Stimulated activated CD8-positive, alpha-beta memory T cell treated with anti-CD3 and anti-CD28 coated beads, Interleukin-15, amount 100 ng/mL, for 4 hours (primary cell): ENCODE data around the gene ZIC5.

Experiments
- DNase-seq, 2 donors: peaks; one replicate each; pipeline ENCODE4 v3.0.0-alpha.2; 2020; ENCODE audit warnings: low read depth in 2 of 2

ZIC5 gene

GRCh38 chr13:99971576-99972189 lies at the start of gene ZIC5:
Gene ZIC5, minus strand, starts transcription at chr13:99971767. Its CDS starts 164 bp downstream, at chr13:99971603.
- no peak for DNase-seq

GRCh38 chr13:100019780-100020356 lies 48.3 kb upstream of the ZIC5 start:
- no peak for DNase-seq

- no peak for DNase-seq
These were observed 43.1 kb upstream of the ZIC5 start for GRCh38 chr13:100014621-100015020.

GRCh38 chr13:99998261-99998660 lies 26.7 kb upstream of the ZIC5 start:
- no peak for DNase-seq

- DNase-seq, result no peak
These were observed 26.2 kb upstream of the ZIC5 start for GRCh38 chr13:99997702-99998214.

GRCh38 chr13:99996381-99996973 lies 24.9 kb upstream of the ZIC5 start:
- no peak for DNase-seq

GRCh38 chr13:99995589-99996380 lies 24.2 kb upstream of the ZIC5 start:
- DNase-seq, result no peak

GRCh38 chr13:99995104-99995588 lies 23.6 kb upstream of the ZIC5 start:
- no peak for DNase-seq

- no peak for DNase-seq
These were observed 23.1 kb upstream of the ZIC5 start for GRCh38 chr13:99994638-99995020.

- DNase-seq, result no peak
These were observed 22.4 kb upstream of the ZIC5 start for GRCh38 chr13:99993660-99994637.

GRCh38 chr13:99992949-99993351 lies 21.4 kb upstream of the ZIC5 start:
- no peak for DNase-seq

- no peak for DNase-seq
These were observed 20.5 kb upstream of the ZIC5 start for GRCh38 chr13:99991828-99992775.

- no peak for DNase-seq
These were observed 19.7 kb upstream of the ZIC5 start for GRCh38 chr13:99991013-99991827.

- DNase-seq, result no peak
These were observed 18.8 kb upstream of the ZIC5 start for GRCh38 chr13:99990126-99990977.

GRCh38 chr13:99989276-99990125 lies 17.9 kb upstream of the ZIC5 start:
- DNase-seq, result no peak

GRCh38 chr13:99988529-99989275 lies 17.1 kb upstream of the ZIC5 start:
- DNase-seq, result no peak
